ENCODE measurements around the gene MYO1H. TPM values are rescaled to one million over a fixed set of nuclear protein-coding genes. Genes with fewer than 3 reads are reported as not detected.
A peak's percentile ranks its signal among the peaks of the same experiment; 100 is the strongest.
"Not testable (repeated sequence)": the region's sequence is repeated elsewhere in the genome, so short reads cannot be mapped to it uniquely, and the experiment has no call there.

Gene MYO1H
- total RNA-seq, 4 donors from 2014 or later: 0.38 TPM; not detected in 3

DNA sequence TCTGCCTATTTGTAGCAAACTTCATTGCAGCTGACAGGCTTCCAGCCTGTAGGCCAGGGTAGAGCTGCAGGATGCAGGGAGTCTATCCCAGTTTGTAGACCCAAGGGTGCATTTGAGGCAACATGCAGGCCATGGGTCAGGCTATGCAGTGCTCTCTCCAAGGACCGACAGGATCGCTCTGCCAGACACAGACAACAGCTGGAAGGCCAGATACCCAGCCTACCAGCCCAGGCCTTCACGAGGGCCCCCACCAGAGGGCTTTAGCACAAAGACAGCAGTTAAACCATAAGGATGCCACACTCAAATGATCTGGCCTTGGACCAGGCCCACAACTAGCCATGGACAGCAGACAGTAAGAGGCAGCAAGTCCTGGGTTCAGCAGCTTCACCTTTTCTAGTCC lies 119.1 kb downstream of the MYO1H start:
- no peaks in the 10 kb centered on the region for H3K27me3 ChIP-seq
- DNase-seq (ENCODE audit: low spot score in 2 of 2): no peak
- TF ChIP-seq POLR2AphosphoS5 (IDR thresholded peaks at IDR 0.05) (no peak), EP300 (IDR thresholded peaks at IDR 0.05) (no peak)
- H3K9me3 ChIP-seq: no peaks in the 10 kb centered on the region
- H3K36me3 ChIP-seq: peaks cover 33% of the 10 kb centered on the region
- 83% methylated on average over 1 of the region's 3 CpGs for WGBS
- H3K4me3 ChIP-seq: no peak overlapping the region
- H3K4me1 ChIP-seq: peaks cover 78% of the 10 kb centered on the region
- peak overlapping the region; percentile 12 for H3K27ac ChIP-seq

DNA sequence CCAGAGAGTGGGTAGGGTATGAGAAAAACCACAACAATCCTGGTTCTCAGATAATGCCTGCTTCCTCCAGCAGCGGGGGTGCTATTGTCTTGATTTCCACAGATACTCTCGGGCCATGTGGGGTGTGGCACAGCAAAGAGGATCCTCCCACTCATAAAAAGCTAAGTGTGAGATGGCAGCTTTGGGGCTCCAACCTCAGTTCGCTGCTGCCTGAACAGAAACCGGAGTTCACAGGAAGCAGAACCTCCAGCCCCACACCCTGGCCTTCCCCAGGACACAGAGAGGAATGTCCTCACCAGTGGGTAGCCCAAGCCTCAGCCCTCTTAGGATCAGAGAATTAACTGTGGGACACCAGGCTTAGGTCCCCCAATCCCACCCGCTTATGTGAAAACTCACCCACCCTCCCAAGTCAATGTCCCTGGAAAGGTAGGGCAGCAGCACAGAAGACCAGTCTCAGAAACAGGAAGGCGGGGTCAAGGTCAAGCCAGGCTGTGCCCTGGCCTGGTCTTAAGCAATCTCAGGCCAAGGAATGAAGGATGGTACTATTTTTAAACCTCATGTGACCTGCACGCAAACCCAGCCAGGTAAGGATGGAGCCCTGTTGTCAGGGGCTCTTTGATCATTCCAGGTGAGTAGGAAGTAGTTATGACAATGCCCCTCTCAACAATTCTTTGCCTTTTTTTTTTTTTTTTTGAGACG lies 120.4 kb downstream of the MYO1H start:
- peaks cover 33% of the 10 kb centered on the region for H3K36me3 ChIP-seq
- TF ChIP-seq, protein P1, sequence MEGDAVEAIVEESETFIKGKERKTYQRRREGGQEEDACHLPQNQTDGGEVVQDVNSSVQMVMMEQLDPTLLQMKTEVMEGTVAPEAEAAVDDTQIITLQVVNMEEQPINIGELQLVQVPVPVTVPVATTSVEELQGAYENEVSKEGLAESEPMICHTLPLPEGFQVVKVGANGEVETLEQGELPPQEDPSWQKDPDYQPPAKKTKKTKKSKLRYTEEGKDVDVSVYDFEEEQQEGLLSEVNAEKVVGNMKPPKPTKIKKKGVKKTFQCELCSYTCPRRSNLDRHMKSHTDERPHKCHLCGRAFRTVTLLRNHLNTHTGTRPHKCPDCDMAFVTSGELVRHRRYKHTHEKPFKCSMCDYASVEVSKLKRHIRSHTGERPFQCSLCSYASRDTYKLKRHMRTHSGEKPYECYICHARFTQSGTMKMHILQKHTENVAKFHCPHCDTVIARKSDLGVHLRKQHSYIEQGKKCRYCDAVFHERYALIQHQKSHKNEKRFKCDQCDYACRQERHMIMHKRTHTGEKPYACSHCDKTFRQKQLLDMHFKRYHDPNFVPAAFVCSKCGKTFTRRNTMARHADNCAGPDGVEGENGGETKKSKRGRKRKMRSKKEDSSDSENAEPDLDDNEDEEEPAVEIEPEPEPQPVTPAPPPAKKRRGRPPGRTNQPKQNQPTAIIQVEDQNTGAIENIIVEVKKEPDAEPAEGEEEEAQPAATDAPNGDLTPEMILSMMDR (IDR thresholded peaks at IDR 0.05): no peak
- peak overlapping the region; percentile 53 for H3K27ac ChIP-seq
- H3K27me3 ChIP-seq: no peaks in the 10 kb centered on the region
- no peak overlapping the region for H3K4me3 ChIP-seq
- no peak for DNase-seq (ENCODE audit: low spot score in 2 of 2)
- peaks cover 68% of the 10 kb centered on the region for H3K4me1 ChIP-seq
- no peaks in the 10 kb centered on the region for H3K9me3 ChIP-seq
- 58% methylated on average over 6 of the region's 8 CpGs for WGBS

DNA sequence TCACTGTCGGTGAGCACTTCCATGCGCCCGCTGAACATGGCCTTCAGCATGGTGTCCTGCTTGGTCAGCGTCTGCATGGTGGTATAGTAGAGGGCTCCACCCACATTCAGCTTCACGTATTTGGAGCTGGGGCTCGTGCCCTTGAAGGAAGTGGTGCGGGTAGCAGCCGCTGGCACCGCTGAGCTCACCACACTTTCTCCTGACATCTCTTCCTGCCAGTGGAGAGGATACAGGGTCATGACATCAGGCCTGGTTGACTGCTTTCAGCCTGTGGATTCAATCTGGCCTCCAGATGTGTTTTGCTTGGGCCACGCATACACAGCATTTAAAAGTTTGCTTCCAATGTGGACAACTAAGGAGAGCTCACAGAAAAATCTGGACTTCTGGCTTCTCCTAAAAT lies 121.8 kb downstream of the MYO1H start:
- H3K9me3 ChIP-seq: no peaks in the 10 kb centered on the region
- no peaks in the 10 kb centered on the region for H3K27me3 ChIP-seq
- WGBS: 76% methylated on average over 10 of the region's 10 CpGs
- no peak overlapping the region for H3K27ac ChIP-seq
- no peak for DNase-seq (ENCODE audit: low spot score in 2 of 2)
- TF ChIP-seq EP300 (IDR thresholded peaks at IDR 0.05) (no peak), POLR2AphosphoS5 (IDR thresholded peaks at IDR 0.05) (no peak), POLR2A (IDR thresholded peaks at IDR 0.05) (no peak)
- TF ChIP-seq, protein P1 (IDR thresholded peaks at IDR 0.05): no peak
- peaks cover 57% of the 10 kb centered on the region for H3K4me1 ChIP-seq
- H3K36me3 ChIP-seq: peaks cover 33% of the 10 kb centered on the region
- H3K4me3 ChIP-seq: no peak overlapping the region

DNA sequence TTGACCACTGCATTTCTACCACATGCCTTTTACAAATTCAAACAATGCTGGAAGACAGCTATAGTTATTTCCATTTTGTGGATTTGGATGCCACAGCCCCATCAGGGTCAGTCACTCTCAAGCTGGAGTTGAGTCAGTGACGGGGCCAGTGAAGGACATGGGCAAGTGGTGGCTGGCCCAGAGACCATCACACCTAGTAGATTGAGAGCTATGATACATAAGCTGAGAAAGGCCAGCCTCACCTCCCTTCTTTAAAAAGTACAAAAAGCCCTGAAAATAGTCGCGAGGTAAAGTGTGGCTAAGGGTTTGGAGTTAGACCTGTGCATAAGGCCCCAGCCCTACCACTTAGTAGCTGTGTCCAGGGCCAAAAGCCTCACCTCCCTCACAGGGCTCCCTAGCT lies 125.3 kb downstream of the MYO1H start:
- DNase-seq (ENCODE audit: low spot score in 2 of 2): no peak
- TF ChIP-seq POLR2A (IDR thresholded peaks at IDR 0.05) (no peak), EP300 (IDR thresholded peaks at IDR 0.05) (no peak), POLR2AphosphoS5 (IDR thresholded peaks at IDR 0.05) (no peak)
- TF ChIP-seq, protein P1 (IDR thresholded peaks at IDR 0.05): no peak
- WGBS: 97% methylated on average over 3 of the region's 3 CpGs
- no peaks in the 10 kb centered on the region for H3K9me3 ChIP-seq
- H3K27me3 ChIP-seq: no peaks in the 10 kb centered on the region
- H3K36me3 ChIP-seq: peaks cover 24% of the 10 kb centered on the region
- H3K4me1 ChIP-seq: peaks cover 45% of the 10 kb centered on the region
- H3K27ac ChIP-seq: no peak overlapping the region
- H3K4me3 ChIP-seq: no peak overlapping the region

DNA sequence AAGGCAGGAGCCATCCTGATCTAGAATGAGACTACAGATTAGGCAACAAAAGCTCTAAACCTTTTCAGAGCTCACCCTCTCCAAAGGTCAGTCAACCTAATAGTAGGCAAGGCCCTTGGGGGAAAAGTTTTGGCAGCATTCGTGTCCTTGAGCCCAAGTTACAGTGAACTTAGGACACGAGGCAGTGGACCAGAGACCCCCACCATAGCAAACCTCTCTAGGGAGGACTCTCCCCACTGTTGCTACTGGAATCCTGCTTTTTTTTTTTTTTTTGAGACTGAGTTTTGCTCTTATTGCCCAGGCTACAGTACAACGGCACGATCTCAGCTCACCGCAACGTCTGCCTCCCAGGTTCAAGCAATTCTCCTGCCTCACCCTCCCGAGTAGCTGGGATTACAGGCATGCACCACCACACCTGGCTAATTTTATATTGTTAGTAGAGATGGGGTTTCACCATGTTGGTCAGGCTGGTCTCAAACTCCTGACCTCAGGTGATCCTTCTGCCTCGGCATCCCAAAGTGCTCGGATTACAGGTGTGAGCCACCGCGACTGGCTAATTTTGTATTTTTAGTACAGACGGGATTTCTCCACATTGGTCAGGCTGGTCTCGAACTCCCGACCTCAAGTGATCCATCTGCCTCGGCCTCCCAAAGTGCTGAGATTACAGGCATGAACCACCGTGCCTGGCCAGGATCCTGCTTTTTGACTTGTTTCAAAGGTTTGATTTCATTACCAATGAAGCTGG lies 126.0 kb downstream of the MYO1H start:
- 90% methylated on average over 16 of the region's 16 CpGs for WGBS
- Histone ChIP-seq H3K36me3 (peaks cover 19% of the 10 kb centered on the region), H3K4me1 (peaks cover 47% of the 10 kb centered on the region)
- H3K27ac ChIP-seq; DNase-seq (ENCODE audit: low spot score in 2 of 2); H3K27me3 ChIP-seq; H3K4me3 ChIP-seq; H3K9me3 ChIP-seq: not testable (repeated sequence)

DNA sequence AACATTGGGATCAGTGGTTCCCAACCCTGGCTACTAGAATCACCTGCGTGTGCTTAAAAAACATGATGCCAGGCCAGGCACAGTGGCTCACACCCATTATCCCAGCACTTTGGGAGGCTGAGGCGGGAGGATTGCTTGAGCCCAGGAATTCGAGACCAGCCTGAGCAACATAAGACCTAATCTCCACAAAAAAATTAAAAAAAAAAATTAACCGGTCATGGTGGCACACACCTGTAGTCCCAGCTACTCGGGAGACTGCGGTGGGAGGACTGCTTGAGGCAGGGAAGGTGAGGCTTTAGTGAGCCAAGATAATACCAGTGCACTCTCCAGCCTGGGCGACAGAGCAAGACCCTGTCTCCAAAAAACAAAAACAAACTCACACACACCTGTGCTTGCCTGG lies 127.4 kb downstream of the MYO1H start:
- Histone ChIP-seq H3K36me3 (peaks cover 6% of the 10 kb centered on the region), H3K4me3 (no peak overlapping the region), H3K9me3 (no peaks in the 10 kb centered on the region), H3K4me1 (peaks cover 55% of the 10 kb centered on the region), H3K27me3 (no peaks in the 10 kb centered on the region), H3K27ac (no peak overlapping the region)
- no peak for TF ChIP-seq POLR2A (IDR thresholded peaks at IDR 0.05)
- TF ChIP-seq, protein P1 (IDR thresholded peaks at IDR 0.05): no peak
- TF ChIP-seq POLR2AphosphoS5 (IDR thresholded peaks at IDR 0.05): no peak
- no peak for TF ChIP-seq EP300 (IDR thresholded peaks at IDR 0.05)
- WGBS: 98% methylated on average over 7 of the region's 7 CpGs
- DNase-seq (ENCODE audit: low spot score in 2 of 2): no peak
